ENCODE data around the gene ARPIN. TPM values are rescaled to one million over a fixed set of nuclear protein-coding genes. Genes with fewer than 3 reads are reported as not detected.
"Not testable (repeated sequence)": the region's sequence is repeated elsewhere in the genome, so short reads cannot be mapped to it uniquely, and the experiment has no call there.

ARPIN gene
- total and polyA plus RNA-seq, 10 of the 15 experiments (the other 5 are each of a cell fraction or from before 2014, with no cell fraction given), result 0.02 to 0.04 TPM; not detected in 8

- TF ChIP-seq PBX3 (IDR thresholded peaks at IDR 0.05; ENCODE audit: insufficient replicate concordance, low read depth, low read length), result no peak
- no peak for TF ChIP-seq MXI1 (IDR thresholded peaks at IDR 0.05; ENCODE audit: low read depth, low read length)
- TF ChIP-seq CREB1 (IDR thresholded peaks at IDR 0.05; ENCODE audit: low read depth), result no peak
- no peak for TF ChIP-seq FOXM1 (IDR thresholded peaks at IDR 0.05; ENCODE audit: low read depth, low read length)
- no peak for TF ChIP-seq NFIC (IDR thresholded peaks at IDR 0.05; ENCODE audit: low read depth, low read length)
- TF ChIP-seq KDM1A (IDR thresholded peaks at IDR 0.05; ENCODE audit: borderline replicate concordance), result no peak
- TF ChIP-seq SREBF1 (IDR thresholded peaks at IDR 0.05; ENCODE audit: low read length), result no peak
- TF ChIP-seq USF2 (IDR thresholded peaks at IDR 0.05; ENCODE audit: borderline replicate concordance, low read depth, low read length), result no peak
- TF ChIP-seq RBBP5 (conservative IDR thresholded peaks at IDR 0.05), result no peak
- TF ChIP-seq ESRRA (IDR thresholded peaks at IDR 0.05; ENCODE audit: low read length), result no peak
- no peak for TF ChIP-seq PML (IDR thresholded peaks at IDR 0.05; ENCODE audit: low read length)
- TF ChIP-seq YY1 (IDR thresholded peaks at IDR 0.05; ENCODE audit: low read depth, low read length), result no peak
- no peak for TF ChIP-seq NR2C1 (IDR thresholded peaks at IDR 0.05)
- no peak for TF ChIP-seq STAT3 (IDR thresholded peaks at IDR 0.05; ENCODE audit: low read depth, low read length)
- no peak for TF ChIP-seq NR2F1 (conservative IDR thresholded peaks at IDR 0.05)
- TF ChIP-seq SIN3A (IDR thresholded peaks at IDR 0.05; ENCODE audit: low read depth, low read length), result no peak
- TF ChIP-seq SPI1 (IDR thresholded peaks at IDR 0.05; ENCODE audit: borderline replicate concordance, insufficient read depth, low read depth, low read length), result no peak
- H3K36me3 ChIP-seq (ENCODE audit: control insufficient read depth in 2 of 2, insufficient read depth in 2 of 2, low read length in 1 of 2), result no peaks in the 10 kb centered on the region
- no peak for ATAC-seq
- H4K20me1 ChIP-seq (ENCODE audit: control insufficient read depth, insufficient read depth), result no peaks in the 10 kb centered on the region
- ChIA-PET POLR2A (interaction anchor here (0.6 kb wide), 1 partner anchor 10 kb away, joined by 5 read pairs; no protein-coding TSS in a partner anchor), RAD21 (ENCODE audit: unreplicated experiment) (no interaction called here), CTCF (no interaction called here), SMC1A (ENCODE audit: uncharacterized antibody, unreplicated experiment) (interaction anchor here (0.7 to 1.4 kb wide), 3 partner anchors 11 to 113 kb away, joined by 3 to 4 read pairs (median 3); no protein-coding TSS in a partner anchor)
- FAIRE-seq, result no peak
- H3K9ac ChIP-seq (ENCODE audit: control insufficient read depth, insufficient read depth, low read length), result no peak overlapping the region
- H3K4me2 ChIP-seq (ENCODE audit: control insufficient read depth, insufficient read depth), result no peak overlapping the region
- no peaks in the 10 kb centered on the region; the same call in 2 of the 3 replicates for H3K9me3 ChIP-seq (replicated peaks; ENCODE audit: control insufficient read depth, insufficient read depth, low read length)
- no peak for DNase-seq (ENCODE audit: low read depth, low spot score)
- no peaks in the 10 kb centered on the region for H3K79me2 ChIP-seq (ENCODE audit: control insufficient read depth, insufficient read depth, low read length)
- in situ Hi-C loops (cut with MboI) (no loop called here), intact Hi-C loops (cut with micrococcal nuclease; ENCODE audit: unreplicated experiment) (no loop called here)
- no peak overlapping the region for H3K4me3 ChIP-seq
- no peaks in the 10 kb centered on the region for H3K4me1 ChIP-seq (ENCODE audit: control insufficient read depth, insufficient read depth, low read length)
- BruUV-seq (replicated peaks), result no TSS peak
- no peak overlapping the region for H3K27ac ChIP-seq (ENCODE audit: control insufficient read depth, insufficient read depth)
- H3K27me3 ChIP-seq (replicated peaks in 1 of 2; ENCODE audit: control insufficient read depth in 2 of 2, insufficient read depth in 2 of 2, low read length in 1 of 2), result no peaks in the 10 kb centered on the region; a peak in 1 of 4 replicates
- H2AFZ ChIP-seq (ENCODE audit: control insufficient read depth, low read depth, low read length), result no peak overlapping the region
- WGBS (ENCODE audit: insufficient coverage, insufficient replicate concordance, low lambda C conversion rate, missing lambda C conversion rate), result 59% methylated on average over 18 of the region's 18 CpGs
These were observed 45.5 kb upstream of the ARPIN start for GRCh38 chr15:89958107-89958805.

GRCh38 chr15:89955449-89955998 is 42.8 kb upstream of the ARPIN start:
- whole genome bisulfite sequencing (ENCODE audit: insufficient coverage, insufficient replicate concordance, low lambda C conversion rate, missing lambda C conversion rate), result 75% methylated on average over 13 of the region's 13 CpGs
- H4K20me1 ChIP-seq (ENCODE audit: control insufficient read depth, insufficient read depth); intact Hi-C loops (cut with micrococcal nuclease; ENCODE audit: unreplicated experiment); H3K79me2 ChIP-seq (ENCODE audit: control insufficient read depth, insufficient read depth, low read length); DNase-seq (ENCODE audit: low read depth, low spot score); BruUV-seq (replicated peaks); ATAC-seq; POLR2A ChIA-PET; H3K9me3 ChIP-seq (replicated peaks; ENCODE audit: control insufficient read depth, insufficient read depth, low read length); H3K9ac ChIP-seq (ENCODE audit: control insufficient read depth, insufficient read depth, low read length); in situ Hi-C loops (cut with MboI); RAD21 ChIA-PET (ENCODE audit: unreplicated experiment); H2AFZ ChIP-seq (ENCODE audit: control insufficient read depth, low read depth, low read length); H3K27me3 ChIP-seq (replicated peaks in 1 of 2; ENCODE audit: control insufficient read depth in 2 of 2, insufficient read depth in 2 of 2, low read length in 1 of 2); SMC1A ChIA-PET (ENCODE audit: uncharacterized antibody, unreplicated experiment); H3K27ac ChIP-seq (ENCODE audit: control insufficient read depth, insufficient read depth); H3K36me3 ChIP-seq (ENCODE audit: control insufficient read depth in 2 of 2, insufficient read depth in 2 of 2, low read length in 1 of 2); H3K4me2 ChIP-seq (ENCODE audit: control insufficient read depth, insufficient read depth); H3K4me1 ChIP-seq (ENCODE audit: control insufficient read depth, insufficient read depth, low read length); H3K4me3 ChIP-seq; FAIRE-seq: not testable (repeated sequence)
- CTCF ChIA-PET, result interaction anchor here (0.6 kb wide), 1 partner anchor 33 kb away, joined by 3 read pairs; no protein-coding TSS in a partner anchor
